GM19452 (cell line): ENCODE data around the gene TGM6.

ENCODE experiments used
- ATAC-seq: cut with Tn5 transposase; IDR thresholded peaks from one replicate; pipeline ENCODE4 v1.9.1; 2021; ENCODE audit not compliant: unreplicated experiment

Gene TGM6

GRCh38 chr20:2451939-2452732 lies 71.4 kb downstream of the TGM6 start:
- no peak for ATAC-seq

- no peak for ATAC-seq
Observed at GRCh38 chr20:2453792-2454191, 73.1 kb downstream of the TGM6 start.

GRCh38 chr20:2455771-2456497 lies 75.2 kb downstream of the TGM6 start:
- no peak for ATAC-seq

- no peak for ATAC-seq
Observed at GRCh38 chr20:2458919-2459499, 78.3 kb downstream of the TGM6 start.

GRCh38 chr20:2459981-2460751 lies 79.5 kb downstream of the TGM6 start:
- ATAC-seq: no peak

DNA sequence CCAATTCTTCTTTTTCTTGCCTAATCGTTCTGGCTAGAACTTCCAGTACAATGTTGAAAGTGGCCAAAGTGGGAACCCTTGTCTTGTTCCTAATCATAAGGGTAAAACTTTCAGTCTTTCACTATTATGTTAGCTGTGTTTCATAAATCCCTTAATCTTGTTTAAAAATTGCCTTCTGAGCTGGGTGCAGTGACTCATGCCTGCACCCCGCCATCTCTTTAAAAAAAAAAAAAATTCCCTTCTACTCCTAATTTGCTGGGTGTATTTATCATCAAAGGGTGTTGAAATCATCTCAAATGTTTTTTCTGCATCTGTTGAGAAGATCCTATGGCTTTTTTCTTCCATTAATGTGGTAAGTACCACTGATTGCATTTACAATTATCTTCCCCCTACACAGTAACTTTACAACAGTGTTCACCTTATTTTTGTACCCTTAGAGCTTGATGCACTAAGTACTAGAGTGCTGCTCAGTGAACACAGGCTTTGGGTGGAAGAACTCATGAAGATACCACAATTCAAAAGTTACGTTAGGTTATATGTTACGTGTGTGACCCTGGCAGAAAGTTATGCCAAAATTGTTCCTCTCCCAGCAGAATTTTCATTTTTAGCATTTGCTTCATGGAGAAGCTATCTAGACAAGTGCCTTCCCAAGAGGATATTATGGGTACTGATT lies 80.2 kb downstream of the TGM6 start:
- ATAC-seq: no peak

DNA sequence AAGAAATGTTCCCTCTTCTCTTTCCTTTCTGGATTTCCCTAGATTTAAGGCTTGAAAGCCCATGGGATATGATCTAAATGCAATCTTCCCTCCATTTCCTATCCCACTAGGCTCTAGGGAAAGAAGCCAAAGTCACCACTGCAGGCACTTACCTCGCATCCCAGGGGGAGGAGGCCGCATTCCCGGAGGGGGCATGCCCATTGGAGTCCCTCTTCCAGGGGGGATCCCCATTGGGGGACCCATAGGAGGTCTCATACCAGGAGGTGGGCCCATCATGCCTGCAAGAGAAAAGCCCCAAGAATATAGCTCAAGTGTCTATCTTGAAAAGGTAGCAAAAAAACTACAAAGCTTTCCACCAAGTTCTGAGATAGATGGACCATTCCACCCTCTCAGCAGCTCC lies 81.8 kb downstream of the TGM6 start:
- ATAC-seq: no peak

DNA sequence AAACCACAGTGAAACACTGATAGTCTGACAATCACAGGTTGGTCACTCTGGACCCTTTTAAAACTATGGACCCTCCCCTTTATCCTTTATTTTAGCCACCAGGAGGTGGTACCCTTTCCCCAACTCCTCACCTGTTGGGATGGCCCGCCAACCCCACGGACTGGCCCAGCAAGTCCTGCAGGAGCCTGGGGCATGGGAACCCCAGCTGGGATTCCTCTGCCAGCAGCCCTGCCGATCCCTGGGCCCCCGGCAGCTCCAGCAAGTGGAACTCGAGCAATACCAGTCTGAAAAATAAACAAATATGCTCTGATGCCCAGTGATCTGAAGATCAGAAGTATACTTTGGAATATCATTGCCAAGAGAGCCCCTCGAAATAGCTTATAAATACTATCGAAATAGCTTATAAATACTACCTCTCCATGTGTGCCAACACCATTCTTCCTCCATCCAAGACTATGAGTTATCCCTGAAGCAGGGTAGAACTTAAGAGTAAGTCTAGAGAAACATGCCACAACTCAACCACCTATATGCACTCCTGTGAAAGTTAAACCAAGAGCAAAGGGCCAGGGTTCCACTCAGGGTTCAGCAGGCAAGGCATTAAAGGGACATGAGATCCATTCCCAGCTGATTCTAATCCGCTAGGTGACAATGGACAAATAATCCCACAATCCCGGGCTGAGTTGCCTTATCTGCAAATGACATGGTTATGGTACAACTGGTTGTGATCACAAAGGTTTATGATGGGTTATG lies 83.1 kb downstream of the TGM6 start:
- ATAC-seq: no peak

- no peak for ATAC-seq
Observed at GRCh38 chr20:2465100-2465499, 84.4 kb downstream of the TGM6 start.

GRCh38 chr20:2467412-2467811 lies 86.7 kb downstream of the TGM6 start:
- no peak for ATAC-seq

DNA sequence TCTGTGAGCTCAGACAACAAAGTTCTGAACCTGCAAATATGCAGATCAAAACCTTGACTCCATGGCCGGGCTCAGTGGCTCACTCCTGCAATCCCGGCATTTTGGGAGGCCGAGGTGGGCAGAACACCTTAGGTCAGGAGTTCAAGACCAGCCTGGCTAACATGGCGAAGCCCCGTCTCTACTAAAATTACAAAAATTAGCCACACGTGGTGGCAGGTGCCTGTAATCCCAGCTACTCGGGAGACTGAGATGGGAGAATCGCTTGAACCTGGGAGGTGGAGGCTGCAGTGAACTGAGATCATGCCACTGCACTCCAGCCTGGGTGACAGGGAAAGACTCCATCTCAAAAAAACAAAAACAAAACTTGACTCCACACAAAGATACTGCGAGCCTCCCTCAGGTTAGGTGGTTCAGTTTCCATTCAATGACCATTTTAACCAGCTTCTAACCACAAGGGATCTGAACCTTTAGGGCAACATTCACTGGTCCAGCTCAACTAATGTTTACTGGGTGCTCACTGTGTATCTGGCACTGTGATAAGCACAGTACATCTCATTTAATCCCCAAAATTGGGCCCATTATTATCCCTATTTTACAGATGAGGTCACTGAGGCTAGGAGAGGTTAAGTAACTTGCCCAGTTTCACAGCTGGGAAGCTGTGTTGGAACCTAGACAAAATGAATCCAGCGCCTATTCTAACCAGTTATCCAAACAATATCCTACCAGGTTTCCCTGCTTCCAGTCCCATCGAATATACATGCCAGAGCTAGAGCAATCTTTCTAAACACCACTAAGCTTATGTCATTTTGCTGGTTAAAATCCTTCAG lies 88.1 kb downstream of the TGM6 start:
- ATAC-seq: no peak

DNA sequence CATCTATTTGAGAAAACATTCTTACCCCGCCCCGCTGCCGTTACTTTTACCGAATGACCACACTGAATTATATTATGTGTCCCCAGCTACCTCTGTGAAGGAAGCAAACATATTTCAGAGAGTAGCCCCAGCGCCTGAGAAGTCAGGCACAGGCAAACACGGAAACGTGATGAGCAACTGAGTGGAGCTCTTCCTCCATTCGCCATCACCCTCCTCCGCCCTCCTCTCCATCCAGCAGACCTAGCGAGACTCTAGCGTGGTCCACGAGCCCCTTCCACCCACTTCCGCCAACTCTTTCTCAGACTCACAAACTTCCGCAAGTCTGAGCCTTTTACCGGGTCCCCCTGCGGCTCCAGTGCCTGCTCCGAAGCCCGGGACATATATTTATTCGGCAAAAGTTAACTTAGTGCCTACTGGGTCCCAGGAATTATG lies 89.3 kb downstream of the TGM6 start:
- no peak for ATAC-seq

GRCh38 chr20:2470423-2471193 lies 89.9 kb downstream of the TGM6 start, which contains the start of gene SNRPB:
Gene SNRPB, minus strand, starts transcription at chr20:2470789. Its CDS starts 99 bp downstream, at chr20:2470690.
- peak; percentile 95 for ATAC-seq

DNA sequence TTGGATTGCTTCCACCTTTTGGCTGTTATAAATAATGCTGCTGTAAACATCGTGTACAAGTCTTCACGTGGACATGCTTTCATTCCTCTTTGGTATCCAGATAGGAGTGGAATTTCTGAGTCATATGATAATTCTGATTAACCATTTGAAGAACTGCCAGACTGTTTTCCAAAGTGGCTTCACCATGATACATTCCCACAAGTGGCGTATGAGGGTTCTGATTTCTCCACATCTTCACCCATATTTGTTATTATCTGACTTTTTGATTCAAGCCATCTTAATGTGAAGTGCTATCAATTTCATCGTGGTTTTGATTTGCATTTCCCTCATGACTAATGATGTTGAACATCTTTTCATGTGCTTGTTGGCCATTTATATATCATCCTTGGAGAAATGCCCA lies 92.8 kb downstream of the TGM6 start:
- ATAC-seq: no peak

DNA sequence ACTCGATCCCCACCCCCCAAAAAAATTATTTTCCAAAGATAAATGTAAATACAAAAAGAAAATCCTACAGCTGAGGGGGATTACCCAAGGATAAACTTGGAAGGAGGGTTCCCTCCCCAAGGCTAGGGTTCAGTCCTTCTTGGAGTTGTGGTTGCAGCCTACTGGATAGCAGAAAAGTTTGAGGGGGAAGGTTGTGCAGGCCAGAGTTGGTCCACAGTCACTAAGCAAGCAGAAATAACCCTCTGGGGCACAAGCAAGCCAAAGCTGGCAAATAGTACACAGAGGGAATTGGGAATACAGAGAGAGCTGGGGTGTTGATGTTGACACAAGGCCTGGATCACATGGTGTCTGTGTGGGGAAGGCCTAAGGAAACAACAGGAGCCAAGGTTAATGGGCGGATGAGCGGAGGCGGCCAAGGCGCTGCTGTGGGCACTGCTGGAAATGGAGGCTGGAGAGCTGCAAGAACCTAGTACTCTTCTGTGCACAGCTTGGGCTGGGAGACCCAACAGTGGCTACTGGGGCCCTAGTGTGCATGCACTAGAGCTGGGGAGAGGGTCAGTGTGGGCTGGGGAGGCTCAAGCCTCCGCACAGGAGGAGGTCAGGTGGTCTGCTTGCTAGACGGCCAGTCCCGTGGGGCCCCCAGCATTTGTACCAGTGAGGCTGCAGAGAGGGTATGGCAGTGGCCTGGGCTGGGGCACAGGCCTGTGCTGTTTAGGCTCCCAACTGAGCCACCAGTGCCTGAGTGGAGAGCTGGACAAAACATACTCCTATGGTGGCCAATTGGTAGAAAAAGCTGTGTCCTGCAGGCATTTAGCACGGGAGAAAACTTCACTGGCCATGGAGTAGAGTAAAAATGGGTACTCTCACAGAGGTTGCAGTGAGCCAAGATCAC lies 95.4 kb downstream of the TGM6 start:
- ATAC-seq: no peak

- ATAC-seq: no peak
Observed at GRCh38 chr20:2476742-2477615, 96.3 kb downstream of the TGM6 start.
